ENCODE measurements around the gene NOM1. TPM values are rescaled to one million over a fixed set of nuclear protein-coding genes. Genes with fewer than 3 reads are reported as not detected.

NOM1 gene
- polyA plus RNA-seq, 1 of the 3 experiments (the other 2 are of a cell fraction), result 18.1 TPM

DNA sequence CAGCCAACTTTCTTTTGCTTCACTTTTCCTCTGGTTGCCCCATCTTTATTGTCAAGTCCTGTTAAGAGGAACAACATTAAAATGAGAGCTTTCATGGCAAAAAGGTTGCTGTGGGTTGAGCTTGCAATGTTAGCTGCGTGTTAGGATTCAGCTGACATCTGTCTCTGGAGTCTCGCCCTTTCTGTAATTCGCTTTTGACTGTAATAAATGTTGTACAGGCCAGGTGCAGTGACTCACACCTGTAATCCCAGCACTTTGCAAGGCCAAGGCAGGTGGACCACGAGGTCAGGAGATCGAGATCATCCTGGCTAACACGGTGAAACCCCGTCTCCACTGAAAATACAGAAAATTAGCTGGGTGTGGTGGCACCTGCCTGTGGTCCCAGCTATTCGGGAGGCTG lies 36.9 kb downstream of the NOM1 start:
- H3K9ac ChIP-seq, result no peak overlapping the region
- no peak overlapping the region for H2AFZ ChIP-seq (ENCODE audit: low read depth)
- H3K4me1 ChIP-seq (ENCODE audit: control insufficient read depth in 1 of 2, insufficient read depth in 2 of 2, low read depth in 1 of 2, low read length in 1 of 2), result no peaks in the 10 kb centered on the region; a peak in 1 of 4 replicates
- TF ChIP-seq, protein P1, sequence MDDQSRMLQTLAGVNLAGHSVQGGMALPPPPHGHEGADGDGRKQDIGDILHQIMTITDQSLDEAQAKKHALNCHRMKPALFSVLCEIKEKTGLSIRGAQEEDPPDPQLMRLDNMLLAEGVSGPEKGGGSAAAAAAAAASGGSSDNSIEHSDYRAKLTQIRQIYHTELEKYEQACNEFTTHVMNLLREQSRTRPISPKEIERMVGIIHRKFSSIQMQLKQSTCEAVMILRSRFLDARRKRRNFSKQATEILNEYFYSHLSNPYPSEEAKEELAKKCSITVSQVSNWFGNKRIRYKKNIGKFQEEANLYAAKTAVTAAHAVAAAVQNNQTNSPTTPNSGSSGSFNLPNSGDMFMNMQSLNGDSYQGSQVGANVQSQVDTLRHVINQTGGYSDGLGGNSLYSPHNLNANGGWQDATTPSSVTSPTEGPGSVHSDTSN (IDR thresholded peaks at IDR 0.05), result no peak
- TF ChIP-seq, protein P2, sequence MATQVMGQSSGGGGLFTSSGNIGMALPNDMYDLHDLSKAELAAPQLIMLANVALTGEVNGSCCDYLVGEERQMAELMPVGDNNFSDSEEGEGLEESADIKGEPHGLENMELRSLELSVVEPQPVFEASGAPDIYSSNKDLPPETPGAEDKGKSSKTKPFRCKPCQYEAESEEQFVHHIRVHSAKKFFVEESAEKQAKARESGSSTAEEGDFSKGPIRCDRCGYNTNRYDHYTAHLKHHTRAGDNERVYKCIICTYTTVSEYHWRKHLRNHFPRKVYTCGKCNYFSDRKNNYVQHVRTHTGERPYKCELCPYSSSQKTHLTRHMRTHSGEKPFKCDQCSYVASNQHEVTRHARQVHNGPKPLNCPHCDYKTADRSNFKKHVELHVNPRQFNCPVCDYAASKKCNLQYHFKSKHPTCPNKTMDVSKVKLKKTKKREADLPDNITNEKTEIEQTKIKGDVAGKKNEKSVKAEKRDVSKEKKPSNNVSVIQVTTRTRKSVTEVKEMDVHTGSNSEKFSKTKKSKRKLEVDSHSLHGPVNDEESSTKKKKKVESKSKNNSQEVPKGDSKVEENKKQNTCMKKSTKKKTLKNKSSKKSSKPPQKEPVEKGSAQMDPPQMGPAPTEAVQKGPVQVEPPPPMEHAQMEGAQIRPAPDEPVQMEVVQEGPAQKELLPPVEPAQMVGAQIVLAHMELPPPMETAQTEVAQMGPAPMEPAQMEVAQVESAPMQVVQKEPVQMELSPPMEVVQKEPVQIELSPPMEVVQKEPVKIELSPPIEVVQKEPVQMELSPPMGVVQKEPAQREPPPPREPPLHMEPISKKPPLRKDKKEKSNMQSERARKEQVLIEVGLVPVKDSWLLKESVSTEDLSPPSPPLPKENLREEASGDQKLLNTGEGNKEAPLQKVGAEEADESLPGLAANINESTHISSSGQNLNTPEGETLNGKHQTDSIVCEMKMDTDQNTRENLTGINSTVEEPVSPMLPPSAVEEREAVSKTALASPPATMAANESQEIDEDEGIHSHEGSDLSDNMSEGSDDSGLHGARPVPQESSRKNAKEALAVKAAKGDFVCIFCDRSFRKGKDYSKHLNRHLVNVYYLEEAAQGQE (IDR thresholded peaks at IDR 0.05; ENCODE audit: low read depth, low read length), result no peak
- TF ChIP-seq SIN3A (IDR thresholded peaks at IDR 0.05; ENCODE audit: borderline replicate concordance, low read depth, low read length) (no peak), FOXJ3 (CRISPR knock-in tag; IDR thresholded peaks at IDR 0.05) (no peak), RFX5 (IDR thresholded peaks at IDR 0.05; ENCODE audit: low read length) (no peak), RCOR1 (IDR thresholded peaks at IDR 0.05; ENCODE audit: low read length) (no peak), FOXM1 (IDR thresholded peaks at IDR 0.05; ENCODE audit: low read depth) (no peak), NRF1 (IDR thresholded peaks at IDR 0.05; ENCODE audit: low read depth, low read length) (no peak), TEAD4 (IDR thresholded peaks at IDR 0.05; ENCODE audit: borderline replicate concordance, insufficient read depth) (no peak), TAF1 (IDR thresholded peaks at IDR 0.05; ENCODE audit: borderline replicate concordance, low read depth, low read length) (no peak), RAD21 (IDR thresholded peaks at IDR 0.05; ENCODE audit: low read length) (no peak), FOSL2 (IDR thresholded peaks at IDR 0.05; ENCODE audit: borderline replicate concordance, low read depth) (no peak), MXI1 (IDR thresholded peaks at IDR 0.05; ENCODE audit: low read depth, low read length) (no peak), NFIC (IDR thresholded peaks at IDR 0.05; ENCODE audit: borderline replicate concordance) (no peak), YY1 (IDR thresholded peaks at IDR 0.05; ENCODE audit: low read depth) (no peak), SMC3 (IDR thresholded peaks at IDR 0.05; ENCODE audit: low read depth, low read length) (no peak), GABPA (IDR thresholded peaks at IDR 0.05; ENCODE audit: low read depth) (no peak)
- TF ChIP-seq, protein P3, sequence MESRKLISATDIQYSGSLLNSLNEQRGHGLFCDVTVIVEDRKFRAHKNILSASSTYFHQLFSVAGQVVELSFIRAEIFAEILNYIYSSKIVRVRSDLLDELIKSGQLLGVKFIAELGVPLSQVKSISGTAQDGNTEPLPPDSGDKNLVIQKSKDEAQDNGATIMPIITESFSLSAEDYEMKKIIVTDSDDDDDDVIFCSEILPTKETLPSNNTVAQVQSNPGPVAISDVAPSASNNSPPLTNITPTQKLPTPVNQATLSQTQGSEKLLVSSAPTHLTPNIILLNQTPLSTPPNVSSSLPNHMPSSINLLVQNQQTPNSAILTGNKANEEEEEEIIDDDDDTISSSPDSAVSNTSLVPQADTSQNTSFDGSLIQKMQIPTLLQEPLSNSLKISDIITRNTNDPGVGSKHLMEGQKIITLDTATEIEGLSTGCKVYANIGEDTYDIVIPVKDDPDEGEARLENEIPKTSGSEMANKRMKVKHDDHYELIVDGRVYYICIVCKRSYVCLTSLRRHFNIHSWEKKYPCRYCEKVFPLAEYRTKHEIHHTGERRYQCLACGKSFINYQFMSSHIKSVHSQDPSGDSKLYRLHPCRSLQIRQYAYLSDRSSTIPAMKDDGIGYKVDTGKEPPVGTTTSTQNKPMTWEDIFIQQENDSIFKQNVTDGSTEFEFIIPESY (IDR thresholded peaks at IDR 0.05; ENCODE audit: borderline replicate concordance, low read depth), result no peak
- TF ChIP-seq, protein P4, sequence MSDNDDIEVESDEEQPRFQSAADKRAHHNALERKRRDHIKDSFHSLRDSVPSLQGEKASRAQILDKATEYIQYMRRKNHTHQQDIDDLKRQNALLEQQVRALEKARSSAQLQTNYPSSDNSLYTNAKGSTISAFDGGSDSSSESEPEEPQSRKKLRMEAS (IDR thresholded peaks at IDR 0.05; ENCODE audit: low read depth), result no peak
- 0 out of 2 replicates have a peak, but pooled peaks cover 6% of the 10 kb centered on the region for H3K27me3 ChIP-seq (ENCODE audit: insufficient read depth)
- ChIA-PET CTCF (interaction anchor here (0.6 to 2.1 kb wide), 5 partner anchors 14 to 37 kb away, joined by 3 to 11 read pairs (median 4); partner anchors contain the start of gene NOM1), POLR2A (no interaction called here)
- H3K79me2 ChIP-seq (ENCODE audit: insufficient read depth), result no peaks in the 10 kb centered on the region
- no peaks in the 10 kb centered on the region for H3K9me2 ChIP-seq
- H3K4me3 ChIP-seq (ENCODE audit: low read depth in 2 of 2, low read length in 1 of 2), result no peak overlapping the region
- no peaks in the 10 kb centered on the region for H3K36me3 ChIP-seq (replicated peaks in 1 of 2; ENCODE audit: control insufficient read depth in 1 of 2, insufficient read depth in 2 of 2, low read length in 1 of 2)
- H3K27ac ChIP-seq (ENCODE audit: low read depth in 2 of 2, low read length in 1 of 2), result no peak overlapping the region
- no peak overlapping the region for H3K4me2 ChIP-seq
- H3K9me3 ChIP-seq, result no peaks in the 10 kb centered on the region
- no peaks in the 10 kb centered on the region for H4K20me1 ChIP-seq (ENCODE audit: insufficient read depth)
- no peak for DNase-seq
- peaks cover 4% of the 10 kb centered on the region for H3F3A ChIP-seq (replicated peaks; ENCODE audit: insufficient read depth)
- 85% methylated on average over 8 of the region's 8 CpGs for WGBS (ENCODE audit: low lambda C conversion rate)
